Stimulated activated naive CD4-positive, alpha-beta T cell treated with Interleukin-2 at 50 U/mL for 16 hours (primary cell): ENCODE data around the gene APOC3.
"Not testable (repeated sequence)": the region's sequence is repeated elsewhere in the genome, so short reads cannot be mapped to it uniquely, and the experiment has no call there.

Experiments
- DNase-seq: peaks from one replicate; lab custom pipeline; 2025; lab: John Stamatoyannopoulos, UW

Gene APOC3

GRCh38 chr11:116829525-116830183 is at the start of gene APOC3:
TSS of gene APOC3 (plus strand) at chr11:116829907. CDS start at chr11:116830583, 676 bp downstream.
- no peak for DNase-seq

DNA sequence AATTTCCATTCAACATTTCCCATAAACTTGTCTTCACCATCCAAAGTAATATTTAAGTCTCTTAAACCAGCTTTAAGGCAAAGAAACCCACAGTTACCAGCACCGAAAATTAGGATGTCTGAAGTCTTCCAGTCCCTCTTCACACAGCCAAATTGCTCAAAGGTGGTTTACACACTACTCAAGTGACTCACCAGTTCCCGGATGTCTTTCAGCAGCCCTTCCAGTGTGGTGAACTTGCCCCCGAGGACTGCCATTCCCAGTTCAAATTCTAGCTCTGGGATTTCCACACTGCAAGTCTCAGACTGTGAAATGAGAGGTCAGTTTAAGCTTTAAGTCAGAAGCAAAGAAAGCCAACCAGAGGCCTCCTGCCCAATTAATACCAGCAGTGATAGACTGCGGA is 47.0 kb upstream of the APOC3 start:
- DNase-seq = no peak

GRCh38 chr11:116786326-116786725 is 43.4 kb upstream of the APOC3 start:
- no peak for DNase-seq

DNA sequence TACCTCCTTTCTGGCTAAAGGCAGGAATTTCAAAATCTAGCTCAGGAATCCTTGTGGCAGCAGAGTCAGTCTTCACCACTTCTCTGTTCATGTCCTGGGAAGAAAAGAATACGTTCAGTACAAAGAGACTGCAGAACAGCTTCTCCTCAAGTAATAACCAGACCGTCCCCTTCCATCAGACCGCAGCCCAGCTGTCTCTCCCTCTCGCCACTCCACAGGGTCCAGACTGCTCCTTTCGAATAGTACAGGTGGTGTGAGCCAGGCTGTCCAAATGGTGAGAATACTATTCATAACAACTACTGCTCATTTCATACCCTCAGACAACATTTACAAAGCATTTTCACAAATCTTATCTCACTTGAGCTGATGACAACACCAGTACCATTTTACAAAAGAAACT is 42.7 kb upstream of the APOC3 start:
- DNase-seq = no peak

DNA sequence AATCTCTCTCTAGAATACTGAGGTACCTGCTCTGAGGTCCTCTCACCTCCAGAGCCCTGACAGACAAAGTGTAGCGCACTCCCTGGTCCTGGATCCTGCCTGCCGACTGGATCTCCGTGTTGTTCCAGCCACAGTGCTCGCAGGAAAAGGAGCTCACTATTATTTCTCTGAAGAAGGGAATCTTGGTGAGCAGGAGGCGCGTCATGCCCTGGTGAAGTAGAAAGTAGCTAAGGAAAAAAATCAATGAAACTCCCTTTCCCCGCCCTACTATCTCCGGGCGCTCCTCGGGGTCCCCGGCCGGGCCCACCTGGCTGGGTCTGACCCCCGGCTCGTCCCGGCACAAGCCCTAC is 42.3 kb upstream of the APOC3 start:
- DNase-seq = no peak

GRCh38 chr11:116787786-116788486 is 41.8 kb upstream of the APOC3 start, which contains the start of gene ZPR1:
TSS of gene ZPR1 (minus strand) at chr11:116788023. CDS start at chr11:116787990, 33 bp downstream.
- peak; percentile 80 for DNase-seq

GRCh38 chr11:116788534-116788933 is 41.2 kb upstream of the APOC3 start:
- no peak for DNase-seq

DNA sequence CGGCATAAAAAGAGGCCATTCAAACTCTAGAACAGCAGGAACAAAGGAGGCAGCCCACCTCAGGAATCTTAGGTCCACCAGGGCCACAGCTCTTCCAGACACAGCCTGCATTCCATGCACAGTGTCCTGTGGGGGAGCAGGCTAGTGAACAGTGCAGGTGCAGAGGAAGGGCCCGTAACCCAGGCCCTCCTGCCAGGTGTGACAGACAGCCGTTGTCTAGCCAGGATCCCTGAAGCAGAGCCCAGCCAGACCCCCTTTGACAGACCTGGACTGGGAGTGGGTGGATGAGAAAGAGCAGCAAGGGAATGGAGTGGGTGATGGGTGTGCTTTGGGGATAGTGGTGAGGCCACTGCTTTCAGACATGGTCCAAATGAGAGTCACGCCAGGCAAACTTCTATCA is 40.7 kb upstream of the APOC3 start:
- no peak for DNase-seq

- DNase-seq = no peak
These were observed 39.3 kb upstream of the APOC3 start for GRCh38 chr11:116790167-116791001.

DNA sequence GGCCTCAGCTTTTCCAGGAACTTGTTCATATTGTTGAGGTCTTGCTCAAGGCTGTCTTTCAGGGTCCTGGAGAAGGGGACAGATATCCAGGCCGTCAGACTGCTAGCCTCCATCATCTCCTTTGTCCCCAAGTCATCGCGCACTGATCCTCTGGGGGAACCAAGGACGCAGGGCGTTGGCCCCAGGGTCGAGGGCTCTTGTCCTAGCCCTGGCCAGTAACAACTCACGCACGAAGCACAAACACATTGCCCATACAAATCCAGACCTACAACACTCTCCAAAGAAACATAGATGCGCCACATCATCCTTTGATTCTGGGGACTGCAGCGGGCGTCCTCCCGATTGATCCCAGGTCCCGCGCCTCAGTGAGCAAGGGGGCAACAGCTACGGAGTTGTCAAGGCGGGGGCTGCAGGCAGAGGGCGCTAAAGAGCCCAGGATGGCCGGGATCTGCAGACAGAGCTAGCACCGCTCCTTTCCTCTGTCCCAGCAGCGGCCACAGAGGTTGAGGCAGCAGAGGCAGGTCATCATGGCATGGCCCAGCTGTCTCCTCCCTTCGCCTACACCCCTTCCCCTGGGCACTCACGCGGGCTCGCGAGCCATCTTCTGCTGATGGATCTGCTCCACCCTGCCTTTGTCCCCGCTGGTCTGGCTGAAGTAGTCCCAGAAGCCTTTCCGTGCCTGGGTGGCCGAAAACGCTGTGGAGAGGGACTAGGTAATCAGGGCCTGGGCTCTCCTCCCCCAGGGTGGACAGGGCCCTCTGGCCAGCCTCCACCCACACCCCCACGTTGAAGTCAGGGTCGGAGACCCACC is 38.5 kb upstream of the APOC3 start:
- peak; percentile 72 for DNase-seq

GRCh38 chr11:116791813-116792143 is 37.9 kb upstream of the APOC3 start, which contains the start of gene APOA5:
TSS of gene APOA5 (minus strand) at chr11:116791879. CDS start at chr11:116791860, 19 bp downstream.
- DNase-seq = no peak

DNA sequence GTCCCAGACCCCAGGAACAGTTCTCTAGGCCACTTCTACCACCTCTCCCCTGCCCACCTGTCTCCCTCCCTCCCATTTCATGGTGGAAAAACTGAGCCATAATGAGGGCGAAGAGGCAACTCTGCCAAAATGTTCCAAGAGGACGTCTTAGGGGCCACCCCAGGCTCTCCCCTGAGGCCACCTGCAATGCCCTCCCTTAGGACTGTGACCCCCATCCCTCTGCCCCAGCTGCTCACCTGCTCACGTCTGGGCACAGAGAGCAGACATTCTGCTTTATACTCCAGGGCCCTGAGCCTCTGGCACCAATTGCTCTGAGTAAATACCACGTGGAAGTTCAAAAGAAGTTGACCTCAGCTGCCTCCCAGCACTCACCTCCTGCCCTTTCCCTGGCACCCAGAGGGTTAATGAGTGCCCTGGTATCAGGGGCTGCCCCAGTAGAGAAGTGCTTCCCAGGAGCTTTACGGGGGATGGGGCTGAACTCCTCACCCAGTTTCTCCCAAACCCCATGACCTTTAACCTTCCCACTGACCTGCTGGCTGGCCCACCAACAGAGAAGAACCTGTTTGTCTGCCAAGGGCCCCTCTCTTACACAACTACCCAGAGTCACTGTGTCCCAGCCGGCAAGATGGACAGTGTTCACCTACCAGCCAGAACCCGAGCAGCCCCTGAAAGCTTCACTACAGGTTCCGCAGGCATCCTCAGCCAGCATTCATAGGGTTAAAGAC is 37.4 kb upstream of the APOC3 start:
- DNase-seq = no peak

DNA sequence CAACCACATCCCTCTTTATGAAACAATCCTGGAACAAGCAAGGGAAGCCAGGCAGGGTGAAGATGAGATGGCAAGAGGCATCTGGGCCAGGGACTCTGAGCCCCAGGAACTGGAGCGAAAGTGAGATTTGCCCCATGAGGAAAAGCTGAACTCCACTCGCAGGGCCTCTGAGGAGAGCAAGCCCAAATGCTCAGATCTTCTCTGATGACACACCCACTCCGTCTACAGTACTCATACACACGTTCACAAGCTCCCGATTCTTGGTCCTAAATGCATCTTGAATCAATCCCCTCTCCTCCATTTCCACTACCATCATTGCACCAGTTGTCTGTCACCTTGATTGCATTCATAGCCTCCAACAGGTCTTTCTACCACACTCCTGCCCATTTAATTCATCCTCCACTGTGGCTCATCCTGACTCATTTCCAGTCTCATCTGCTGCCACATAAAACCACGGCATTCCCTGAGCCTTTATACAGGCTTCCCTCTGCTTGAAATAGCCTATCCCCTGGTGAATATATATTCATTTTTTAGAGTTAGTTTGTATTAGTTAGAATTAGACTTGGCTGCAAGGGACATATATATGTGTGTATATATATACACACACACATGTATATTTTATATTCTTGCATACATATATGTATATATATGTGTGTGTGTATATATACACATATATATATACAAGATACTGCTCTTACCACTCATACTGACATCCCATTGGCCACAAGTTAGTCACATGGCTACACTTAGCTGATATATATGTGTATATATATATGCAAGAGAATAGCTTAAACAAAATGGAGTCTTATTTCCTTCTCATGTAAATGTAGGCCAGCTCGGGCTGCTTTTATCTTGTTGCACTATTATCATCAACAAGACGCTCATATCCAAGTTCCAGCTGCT is 36.6 kb upstream of the APOC3 start:
- DNase-seq = no peak

DNA sequence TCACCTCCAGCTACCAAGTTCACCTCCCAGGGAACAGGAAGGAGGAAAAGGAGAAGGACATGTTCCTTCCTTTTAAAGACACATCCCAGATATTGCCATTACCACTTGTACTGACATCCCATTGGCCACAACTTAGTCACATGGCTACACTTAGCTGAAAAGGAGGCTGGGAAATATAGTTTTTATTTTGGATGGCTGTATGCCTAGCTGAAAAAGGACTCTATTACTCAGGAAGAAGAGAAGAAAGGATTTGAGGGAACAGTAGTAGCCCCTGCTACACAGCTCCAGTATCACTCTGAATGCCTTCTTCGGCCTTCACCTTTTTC is 36.0 kb upstream of the APOC3 start:
- no peak for DNase-seq

DNA sequence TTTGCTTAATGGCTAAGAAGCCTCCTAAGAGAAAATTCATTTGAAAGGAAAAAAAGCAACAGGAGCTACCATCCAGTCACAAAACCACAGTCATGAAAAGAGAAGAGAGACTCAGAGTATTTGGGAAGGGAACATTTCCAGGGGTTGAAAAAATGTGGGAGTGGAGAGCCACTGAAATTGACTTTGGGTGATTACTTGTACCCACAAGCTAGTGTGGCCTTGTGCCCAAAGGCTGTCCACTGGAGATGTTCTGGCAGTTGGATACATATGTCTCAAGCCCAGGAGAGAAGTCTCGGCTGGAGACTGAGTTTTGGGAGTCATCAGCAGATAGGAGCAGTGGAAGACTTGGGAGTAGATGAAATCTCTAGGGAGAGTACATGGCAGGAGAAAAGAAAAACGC is 34.9 kb upstream of the APOC3 start:
- DNase-seq = no peak

- DNase-seq = no peak
These were observed 33.2 kb upstream of the APOC3 start for GRCh38 chr11:116796548-116796947.

DNA sequence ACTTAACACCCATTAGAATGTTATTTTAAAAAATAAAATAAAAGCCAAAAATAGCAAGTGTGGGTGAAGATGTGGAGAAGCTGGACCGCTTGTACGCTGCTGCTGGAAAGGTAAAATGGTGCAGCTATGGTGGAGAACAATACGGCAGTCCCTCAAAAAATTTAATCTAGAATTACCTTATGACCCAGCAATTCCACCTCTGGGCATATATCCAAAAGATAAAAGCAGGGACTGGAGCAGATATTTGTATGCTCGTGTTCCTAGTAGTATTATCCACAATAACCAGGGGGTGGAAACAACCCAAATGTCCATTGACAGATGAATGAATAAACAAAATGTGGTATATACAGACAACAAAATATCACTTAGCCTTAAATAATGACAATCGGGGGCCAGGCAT is 31.9 kb upstream of the APOC3 start:
- DNase-seq = no peak

- DNase-seq = no peak
These were observed 31.3 kb upstream of the APOC3 start for GRCh38 chr11:116798368-116798767.

- no peak for DNase-seq
These were observed 29.1 kb upstream of the APOC3 start for GRCh38 chr11:116800610-116801009.

GRCh38 chr11:116801662-116802061 is 28.0 kb upstream of the APOC3 start:
- not testable (repeated sequence) for DNase-seq
